ENCODE measurements around the gene RGS18.

The RGS18 gene

GRCh38 chr1:192159781-192160180, 1.5 kb downstream of the RGS18 start:
- H3K79me2 ChIP-seq (ENCODE audit: insufficient read depth, low read length): peaks cover 37% of the 10 kb centered on the region
- TF ChIP-seq EZH2phosphoT487 (IDR thresholded peaks at IDR 0.05; ENCODE audit: borderline replicate concordance): no peak
- TF ChIP-seq, protein P1, sequence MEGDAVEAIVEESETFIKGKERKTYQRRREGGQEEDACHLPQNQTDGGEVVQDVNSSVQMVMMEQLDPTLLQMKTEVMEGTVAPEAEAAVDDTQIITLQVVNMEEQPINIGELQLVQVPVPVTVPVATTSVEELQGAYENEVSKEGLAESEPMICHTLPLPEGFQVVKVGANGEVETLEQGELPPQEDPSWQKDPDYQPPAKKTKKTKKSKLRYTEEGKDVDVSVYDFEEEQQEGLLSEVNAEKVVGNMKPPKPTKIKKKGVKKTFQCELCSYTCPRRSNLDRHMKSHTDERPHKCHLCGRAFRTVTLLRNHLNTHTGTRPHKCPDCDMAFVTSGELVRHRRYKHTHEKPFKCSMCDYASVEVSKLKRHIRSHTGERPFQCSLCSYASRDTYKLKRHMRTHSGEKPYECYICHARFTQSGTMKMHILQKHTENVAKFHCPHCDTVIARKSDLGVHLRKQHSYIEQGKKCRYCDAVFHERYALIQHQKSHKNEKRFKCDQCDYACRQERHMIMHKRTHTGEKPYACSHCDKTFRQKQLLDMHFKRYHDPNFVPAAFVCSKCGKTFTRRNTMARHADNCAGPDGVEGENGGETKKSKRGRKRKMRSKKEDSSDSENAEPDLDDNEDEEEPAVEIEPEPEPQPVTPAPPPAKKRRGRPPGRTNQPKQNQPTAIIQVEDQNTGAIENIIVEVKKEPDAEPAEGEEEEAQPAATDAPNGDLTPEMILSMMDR (conservative IDR thresholded peaks at IDR 0.05; ENCODE audit: low read length): no peak
- H3K27me3 ChIP-seq (ENCODE audit: insufficient read depth, low read length, poor library complexity, severe bottlenecking): no peaks in the 10 kb centered on the region
- H3K4me3 ChIP-seq (ENCODE audit: low read length, poor library complexity, severe bottlenecking): peak overlapping the region; percentile 74
- peaks cover 53% of the 10 kb centered on the region for H3K4me1 ChIP-seq (ENCODE audit: insufficient read depth, low read length, poor library complexity, severe bottlenecking)
- peaks cover 7% of the 10 kb centered on the region; the same call in 1 of the 2 replicates for H3F3A ChIP-seq (ENCODE audit: low read depth)
- H3K9me2 ChIP-seq (replicated peaks; ENCODE audit: low read depth, low read length): no peaks in the 10 kb centered on the region
- peak overlapping the region; percentile 82 for H3K4me2 ChIP-seq (ENCODE audit: low read depth, low read length, poor library complexity, severe bottlenecking)
- H3K36me3 ChIP-seq (ENCODE audit: insufficient read depth, low read length): no peaks in the 10 kb centered on the region; the same call in 1 of the 2 replicates
- no peaks in the 10 kb centered on the region for H4K20me1 ChIP-seq (ENCODE audit: insufficient read depth, low read length, poor library complexity, severe bottlenecking)
- H3K9ac ChIP-seq (ENCODE audit: low read depth, low read length, poor library complexity, severe bottlenecking): peak overlapping the region; percentile 90
- H3K9me3 ChIP-seq (ENCODE audit: insufficient read depth, low read depth, low read length): no peaks in the 10 kb centered on the region; the same call in 1 of the 2 replicates
- no peak overlapping the region for H2AFZ ChIP-seq (ENCODE audit: low read length)

- Histone ChIP-seq H3K36me3 (ENCODE audit: insufficient read depth, low read length) (no peaks in the 10 kb centered on the region; the same call in 1 of the 2 replicates), H3K27me3 (ENCODE audit: insufficient read depth, low read length, poor library complexity, severe bottlenecking) (no peaks in the 10 kb centered on the region), H2AFZ (ENCODE audit: low read length) (no peak overlapping the region), H3K9ac (ENCODE audit: low read depth, low read length, poor library complexity, severe bottlenecking) (peak overlapping the region; percentile 90), H3K4me3 (ENCODE audit: low read length, poor library complexity, severe bottlenecking) (peak overlapping the region; percentile 74), H3K4me1 (ENCODE audit: insufficient read depth, low read length, poor library complexity, severe bottlenecking) (peaks cover 50% of the 10 kb centered on the region), H3K9me2 (replicated peaks; ENCODE audit: low read depth, low read length) (no peaks in the 10 kb centered on the region), H3K4me2 (ENCODE audit: low read depth, low read length, poor library complexity, severe bottlenecking) (peak overlapping the region; percentile 82), H3K9me3 (ENCODE audit: insufficient read depth, low read depth, low read length) (no peaks in the 10 kb centered on the region; the same call in 1 of the 2 replicates), H4K20me1 (ENCODE audit: insufficient read depth, low read length, poor library complexity, severe bottlenecking) (no peaks in the 10 kb centered on the region), H3F3A (ENCODE audit: low read depth) (peaks cover 7% of the 10 kb centered on the region; the same call in 1 of the 2 replicates), H3K79me2 (ENCODE audit: insufficient read depth, low read length) (peaks cover 37% of the 10 kb centered on the region)
- TF ChIP-seq, protein P1 (conservative IDR thresholded peaks at IDR 0.05; ENCODE audit: low read length): no peak
- TF ChIP-seq EZH2phosphoT487 (IDR thresholded peaks at IDR 0.05; ENCODE audit: borderline replicate concordance): no peak
Observed at GRCh38 chr1:192160196-192160595, 1.9 kb downstream of the RGS18 start.

GRCh38 chr1:192161976-192162375, 3.7 kb downstream of the RGS18 start:
- H3K36me3 ChIP-seq (ENCODE audit: insufficient read depth, low read length): no peaks in the 10 kb centered on the region; the same call in 1 of the 2 replicates
- H3K4me3 ChIP-seq (ENCODE audit: low read length, poor library complexity, severe bottlenecking): peak overlapping the region; percentile 74
- TF ChIP-seq, protein P1 (conservative IDR thresholded peaks at IDR 0.05; ENCODE audit: low read length): no peak
- no peak for TF ChIP-seq EZH2phosphoT487 (IDR thresholded peaks at IDR 0.05; ENCODE audit: borderline replicate concordance)
- peaks cover 44% of the 10 kb centered on the region for H3K4me1 ChIP-seq (ENCODE audit: insufficient read depth, low read length, poor library complexity, severe bottlenecking)
- H3K4me2 ChIP-seq (ENCODE audit: low read depth, low read length, poor library complexity, severe bottlenecking): peak overlapping the region; percentile 82
- H3F3A ChIP-seq (ENCODE audit: low read depth): peaks cover 7% of the 10 kb centered on the region; the same call in 1 of the 2 replicates
- H3K9me3 ChIP-seq (ENCODE audit: insufficient read depth, low read depth, low read length): no peaks in the 10 kb centered on the region; the same call in 1 of the 2 replicates
- no peaks in the 10 kb centered on the region for H3K27me3 ChIP-seq (ENCODE audit: insufficient read depth, low read length, poor library complexity, severe bottlenecking)
- H3K9ac ChIP-seq (ENCODE audit: low read depth, low read length, poor library complexity, severe bottlenecking): peak overlapping the region; percentile 90
- H3K79me2 ChIP-seq (ENCODE audit: insufficient read depth, low read length): peaks cover 38% of the 10 kb centered on the region
- no peaks in the 10 kb centered on the region for H3K9me2 ChIP-seq (replicated peaks; ENCODE audit: low read depth, low read length)
- H4K20me1 ChIP-seq (ENCODE audit: insufficient read depth, low read length, poor library complexity, severe bottlenecking): no peaks in the 10 kb centered on the region
- no peak overlapping the region for H2AFZ ChIP-seq (ENCODE audit: low read length)
